Measurements from ENCODE around the gene PRTFDC1.
"Not testable (repeated sequence)": the region's sequence is repeated elsewhere in the genome, so short reads cannot be mapped to it uniquely, and the experiment has no call there.

PRTFDC1 gene

GRCh38 chr10:24952143-24952706, at the start of gene PRTFDC1:
PRTFDC1 (minus strand) TSS chr10:24952606; CDS start chr10:24952575, 31 bp downstream.
- DNase-seq: no peak

- no peak for DNase-seq
Observed at GRCh38 chr10:24998044-24998443, 45.6 kb upstream of the PRTFDC1 start.

GRCh38 chr10:24995072-24995471, 42.7 kb upstream of the PRTFDC1 start:
- DNase-seq: no peak

GRCh38 chr10:24993237-24993958, 41.0 kb upstream of the PRTFDC1 start:
- no peak for DNase-seq

- no peak for DNase-seq
Observed at GRCh38 chr10:24992512-24993133, 40.2 kb upstream of the PRTFDC1 start.

- DNase-seq: no peak
Observed at GRCh38 chr10:24991298-24991697, 38.9 kb upstream of the PRTFDC1 start.

GRCh38 chr10:24989867-24990266, 37.5 kb upstream of the PRTFDC1 start:
- no peak for DNase-seq

- no peak for DNase-seq
Observed at GRCh38 chr10:24988831-24989640, 36.6 kb upstream of the PRTFDC1 start.

GRCh38 chr10:24984906-24985305, 32.5 kb upstream of the PRTFDC1 start:
- no peak for DNase-seq

GRCh38 chr10:24983946-24984345, 31.5 kb upstream of the PRTFDC1 start:
- no peak for DNase-seq

GRCh38 chr10:24983130-24983529, 30.7 kb upstream of the PRTFDC1 start:
- no peak for DNase-seq

GRCh38 chr10:24982319-24983112, 30.1 kb upstream of the PRTFDC1 start:
- DNase-seq: no peak

- DNase-seq: peak; percentile 80
Observed at GRCh38 chr10:24981161-24981710, 28.8 kb upstream of the PRTFDC1 start.

GRCh38 chr10:24979685-24980084, 27.3 kb upstream of the PRTFDC1 start:
- no peak for DNase-seq

GRCh38 chr10:24974976-24975375, 22.6 kb upstream of the PRTFDC1 start:
- peak; percentile 20 for DNase-seq

GRCh38 chr10:24973163-24973562, 20.8 kb upstream of the PRTFDC1 start:
- no peak for DNase-seq

- DNase-seq: no peak
Observed at GRCh38 chr10:24971374-24971773, 19.0 kb upstream of the PRTFDC1 start.

- DNase-seq: no peak
Observed at GRCh38 chr10:24969841-24970281, 17.5 kb upstream of the PRTFDC1 start.

GRCh38 chr10:24968951-24969350, 16.5 kb upstream of the PRTFDC1 start:
- not testable (repeated sequence) for DNase-seq

GRCh38 chr10:24968349-24968748, 15.9 kb upstream of the PRTFDC1 start:
- no peak for DNase-seq

GRCh38 chr10:24966962-24967481, 14.6 kb upstream of the PRTFDC1 start:
- no peak for DNase-seq

GRCh38 chr10:24965051-24965450, 12.6 kb upstream of the PRTFDC1 start:
- DNase-seq: no peak
